ENCODE data around the gene NPAS2.
A peak's percentile ranks its signal among the peaks of the same experiment; 100 is the strongest.

NPAS2 gene

GRCh38 chr2:101004620-101005325 is 184.8 kb downstream of the NPAS2 start:
- peaks cover 15% of the 10 kb centered on the region; the same call in 1 of the 2 replicates for H4K20me1 ChIP-seq (ENCODE audit: insufficient read depth, low read length)
- no peak overlapping the region for H3K4me3 ChIP-seq (ENCODE audit: low read length)
- H3K27me3 ChIP-seq (replicated peaks; ENCODE audit: insufficient read depth, low read length): no peaks in the 10 kb centered on the region
- peaks cover 30% of the 10 kb centered on the region for H3K36me3 ChIP-seq (replicated peaks; ENCODE audit: insufficient read depth, low read length)
- no peak overlapping the region for H3K9ac ChIP-seq (ENCODE audit: low read length)
- H2AFZ ChIP-seq (ENCODE audit: low read length): no peak overlapping the region
- TF ChIP-seq EZH2 (optimal IDR thresholded peaks at IDR 0.05; ENCODE audit: low read depth, low read length): no peak
- TF ChIP-seq, protein P1, sequence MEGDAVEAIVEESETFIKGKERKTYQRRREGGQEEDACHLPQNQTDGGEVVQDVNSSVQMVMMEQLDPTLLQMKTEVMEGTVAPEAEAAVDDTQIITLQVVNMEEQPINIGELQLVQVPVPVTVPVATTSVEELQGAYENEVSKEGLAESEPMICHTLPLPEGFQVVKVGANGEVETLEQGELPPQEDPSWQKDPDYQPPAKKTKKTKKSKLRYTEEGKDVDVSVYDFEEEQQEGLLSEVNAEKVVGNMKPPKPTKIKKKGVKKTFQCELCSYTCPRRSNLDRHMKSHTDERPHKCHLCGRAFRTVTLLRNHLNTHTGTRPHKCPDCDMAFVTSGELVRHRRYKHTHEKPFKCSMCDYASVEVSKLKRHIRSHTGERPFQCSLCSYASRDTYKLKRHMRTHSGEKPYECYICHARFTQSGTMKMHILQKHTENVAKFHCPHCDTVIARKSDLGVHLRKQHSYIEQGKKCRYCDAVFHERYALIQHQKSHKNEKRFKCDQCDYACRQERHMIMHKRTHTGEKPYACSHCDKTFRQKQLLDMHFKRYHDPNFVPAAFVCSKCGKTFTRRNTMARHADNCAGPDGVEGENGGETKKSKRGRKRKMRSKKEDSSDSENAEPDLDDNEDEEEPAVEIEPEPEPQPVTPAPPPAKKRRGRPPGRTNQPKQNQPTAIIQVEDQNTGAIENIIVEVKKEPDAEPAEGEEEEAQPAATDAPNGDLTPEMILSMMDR (IDR thresholded peaks at IDR 0.05; ENCODE audit: low read length): no peak
- TF ChIP-seq EZH2phosphoT487 (IDR thresholded peaks at IDR 0.05; ENCODE audit: low read length): no peak
- DNase-seq: no peak
- no peaks in the 10 kb centered on the region for H3K9me2 ChIP-seq (replicated peaks; ENCODE audit: insufficient read depth, low read length)
- H3K9me3 ChIP-seq (replicated peaks; ENCODE audit: insufficient read depth, low read length): no peaks in the 10 kb centered on the region
- H3K4me1 ChIP-seq (ENCODE audit: low read length): peaks cover 12% of the 10 kb centered on the region
- H3F3A ChIP-seq (ENCODE audit: insufficient read depth, low read length): peaks cover 29% of the 10 kb centered on the region
- no peak overlapping the region for H3K27ac ChIP-seq (ENCODE audit: low read length)
- peaks cover 57% of the 10 kb centered on the region for H3K79me2 ChIP-seq (ENCODE audit: low read length)
- H3K4me2 ChIP-seq (ENCODE audit: low read depth, low read length): peak overlapping the region; percentile 76; the same call in 1 of the 2 replicates

DNA sequence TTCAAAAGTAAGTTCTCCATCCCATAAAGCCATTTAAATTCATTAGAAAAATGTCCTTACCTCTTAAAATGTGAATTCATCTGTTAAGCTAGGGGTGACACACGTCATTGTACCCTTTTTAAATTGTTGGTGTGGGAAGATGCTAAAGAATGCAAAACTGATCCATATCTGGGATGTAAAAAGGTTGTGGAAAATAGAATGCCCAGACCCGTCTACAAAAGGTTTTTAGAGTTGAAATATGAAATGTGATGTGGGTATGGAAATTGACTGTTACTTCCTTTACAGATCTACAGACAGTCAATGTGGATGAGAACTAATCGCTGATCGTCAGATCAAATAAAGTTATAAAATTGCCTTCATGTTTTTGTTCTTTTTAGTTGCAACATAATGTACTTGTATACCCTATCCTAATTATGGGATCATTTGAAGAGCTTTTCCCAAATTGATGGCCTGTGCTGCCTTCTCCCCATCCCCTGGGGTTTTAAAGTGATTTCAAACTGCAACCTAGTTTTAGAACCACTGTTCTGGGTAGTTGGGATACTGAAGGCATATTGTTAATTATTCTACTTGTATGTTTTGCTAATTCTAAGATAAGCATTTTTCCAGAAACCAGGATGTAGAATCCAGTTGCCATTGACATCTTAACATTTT is 186.3 kb downstream of the NPAS2 start:
- Histone ChIP-seq H3K9me3 (replicated peaks; ENCODE audit: insufficient read depth, low read length) (no peaks in the 10 kb centered on the region), H3K36me3 (replicated peaks; ENCODE audit: insufficient read depth, low read length) (peaks cover 30% of the 10 kb centered on the region), H3K9me2 (replicated peaks; ENCODE audit: insufficient read depth, low read length) (no peaks in the 10 kb centered on the region), H3K4me3 (ENCODE audit: low read length) (no peak overlapping the region), H3K4me1 (ENCODE audit: low read length) (peaks cover 12% of the 10 kb centered on the region), H3K9ac (ENCODE audit: low read length) (no peak overlapping the region), H4K20me1 (ENCODE audit: insufficient read depth, low read length) (peaks cover 15% of the 10 kb centered on the region; the same call in 1 of the 2 replicates), H3K4me2 (ENCODE audit: low read depth, low read length) (no peak overlapping the region), H3K27ac (ENCODE audit: low read length) (no peak overlapping the region), H3K27me3 (replicated peaks; ENCODE audit: insufficient read depth, low read length) (no peaks in the 10 kb centered on the region), H2AFZ (ENCODE audit: low read length) (no peak overlapping the region), H3K79me2 (ENCODE audit: low read length) (peaks cover 57% of the 10 kb centered on the region), H3F3A (ENCODE audit: insufficient read depth, low read length) (peaks cover 34% of the 10 kb centered on the region)
- TF ChIP-seq, protein P1 (IDR thresholded peaks at IDR 0.05; ENCODE audit: low read length): no peak
- TF ChIP-seq EZH2phosphoT487 (IDR thresholded peaks at IDR 0.05; ENCODE audit: low read length) (no peak), EZH2 (optimal IDR thresholded peaks at IDR 0.05; ENCODE audit: low read depth, low read length) (no peak)
- no peak for DNase-seq

DNA sequence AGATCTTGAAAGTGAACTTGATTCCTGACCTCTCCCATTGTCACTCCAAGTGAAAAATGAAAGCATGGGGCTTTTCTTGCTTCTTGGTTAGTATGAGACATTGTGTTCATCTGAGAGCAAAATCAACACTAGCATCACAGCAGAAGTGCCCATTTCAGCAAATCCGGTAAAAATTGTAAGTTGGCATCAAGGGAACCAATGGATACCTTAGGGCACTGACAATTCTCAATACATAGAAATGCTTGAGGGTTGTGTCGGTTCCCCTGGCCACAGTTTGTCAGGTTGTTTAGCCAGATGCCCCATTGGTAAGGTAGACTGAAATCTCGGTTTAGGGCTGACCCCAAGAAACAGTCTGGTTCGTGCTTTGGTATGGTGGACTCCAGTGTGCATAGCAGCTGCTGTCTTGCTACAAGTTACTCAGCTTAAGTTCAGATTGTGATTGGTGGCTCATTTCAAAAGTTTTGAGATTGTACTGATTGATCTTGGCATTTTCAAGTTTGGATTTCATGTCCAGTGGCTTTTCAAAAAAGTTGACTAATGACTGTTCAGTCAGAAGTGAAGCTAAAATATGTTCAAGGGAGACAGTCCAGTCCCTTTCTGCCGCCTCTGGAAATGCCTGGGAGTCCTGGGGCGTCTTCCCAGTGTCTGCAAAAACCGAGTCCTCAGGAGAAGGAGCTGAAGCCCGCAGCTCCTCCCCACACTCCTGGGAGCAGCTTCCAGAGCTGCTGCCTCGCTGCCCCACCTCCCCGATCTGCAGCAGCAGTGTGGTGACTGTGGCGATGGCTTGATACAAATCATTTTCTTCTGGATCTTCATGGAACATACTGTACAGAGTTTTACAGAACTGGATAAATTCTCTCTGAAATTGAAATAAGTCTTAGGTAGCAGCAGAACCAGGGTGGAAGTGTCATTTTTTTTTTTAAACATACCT is 187.7 kb downstream of the NPAS2 start:
- Histone ChIP-seq H3K4me3 (ENCODE audit: low read length) (no peak overlapping the region), H3K4me1 (ENCODE audit: low read length) (peaks cover 8% of the 10 kb centered on the region), H3K27ac (ENCODE audit: low read length) (no peak overlapping the region), H3K79me2 (ENCODE audit: low read length) (peaks cover 51% of the 10 kb centered on the region), H3F3A (ENCODE audit: insufficient read depth, low read length) (peaks cover 44% of the 10 kb centered on the region), H3K9ac (ENCODE audit: low read length) (no peak overlapping the region), H3K4me2 (ENCODE audit: low read depth, low read length) (no peak overlapping the region), H4K20me1 (ENCODE audit: insufficient read depth, low read length) (peaks cover 15% of the 10 kb centered on the region; the same call in 1 of the 2 replicates), H3K9me3 (replicated peaks; ENCODE audit: insufficient read depth, low read length) (no peaks in the 10 kb centered on the region), H2AFZ (ENCODE audit: low read length) (no peak overlapping the region), H3K27me3 (replicated peaks; ENCODE audit: insufficient read depth, low read length) (no peaks in the 10 kb centered on the region), H3K9me2 (replicated peaks; ENCODE audit: insufficient read depth, low read length) (no peaks in the 10 kb centered on the region), H3K36me3 (replicated peaks; ENCODE audit: insufficient read depth, low read length) (peaks cover 30% of the 10 kb centered on the region)
- no peak for TF ChIP-seq EZH2 (optimal IDR thresholded peaks at IDR 0.05; ENCODE audit: low read depth, low read length)
- no peak for TF ChIP-seq EZH2phosphoT487 (IDR thresholded peaks at IDR 0.05; ENCODE audit: low read length)
- TF ChIP-seq, protein P1 (IDR thresholded peaks at IDR 0.05; ENCODE audit: low read length): no peak
- no peak for DNase-seq

Measured in MM.1S (cell line).